ENCODE results near the gene HLA-DRB5. TPM values are rescaled to one million over a fixed set of nuclear protein-coding genes. Genes with fewer than 3 reads are reported as not detected.

HLA-DRB5 gene
- total and polyA plus RNA-seq, 10 of the 15 experiments (the other 5 are each of a cell fraction or from before 2014, with no cell fraction given) = 38.0 to 108 (median 62.8) TPM

GRCh38 chr6:32522302-32523047 is 7.6 kb downstream of the HLA-DRB5 start:
- WGBS (ENCODE audit: insufficient coverage, insufficient replicate concordance, low lambda C conversion rate, missing lambda C conversion rate) = no CpG with 5 or more reads among the region's 19 CpGs
- Histone ChIP-seq H2AFZ (ENCODE audit: control insufficient read depth, low read depth, low read length) (no peak overlapping the region), H3K4me2 (ENCODE audit: control insufficient read depth, insufficient read depth) (no peak overlapping the region), H3K9me3 (replicated peaks; ENCODE audit: control insufficient read depth, insufficient read depth, low read length) (no peaks in the 10 kb centered on the region), H3K9ac (ENCODE audit: control insufficient read depth, insufficient read depth, low read length) (no peak overlapping the region), H3K4me1 (ENCODE audit: control insufficient read depth, insufficient read depth, low read length) (no peaks in the 10 kb centered on the region), H3K4me3 (no peak overlapping the region), H3K27me3 (replicated peaks in 1 of 2; ENCODE audit: control insufficient read depth in 2 of 2, insufficient read depth in 2 of 2, low read length in 1 of 2) (no peaks in the 10 kb centered on the region), H4K20me1 (ENCODE audit: control insufficient read depth, insufficient read depth) (no peaks in the 10 kb centered on the region), H3K36me3 (ENCODE audit: control insufficient read depth in 2 of 2, insufficient read depth in 2 of 2, low read length in 1 of 2) (no peaks in the 10 kb centered on the region), H3K27ac (ENCODE audit: control insufficient read depth, insufficient read depth) (no peak overlapping the region), H3K79me2 (ENCODE audit: control insufficient read depth, insufficient read depth, low read length) (peaks cover 5% of the 10 kb centered on the region)
- no peak for TF ChIP-seq PAX8 (IDR thresholded peaks at IDR 0.05)
- no peak for TF ChIP-seq FOXM1 (IDR thresholded peaks at IDR 0.05; ENCODE audit: low read depth, low read length)
- TF ChIP-seq PKNOX1 (IDR thresholded peaks at IDR 0.05) = no peak
- TF ChIP-seq KLF5 (IDR thresholded peaks at IDR 0.05; ENCODE audit: partially characterized antibody) = no peak
- no peak for TF ChIP-seq EED (IDR thresholded peaks at IDR 0.05; ENCODE audit: low read depth)
- TF ChIP-seq, protein P1, sequence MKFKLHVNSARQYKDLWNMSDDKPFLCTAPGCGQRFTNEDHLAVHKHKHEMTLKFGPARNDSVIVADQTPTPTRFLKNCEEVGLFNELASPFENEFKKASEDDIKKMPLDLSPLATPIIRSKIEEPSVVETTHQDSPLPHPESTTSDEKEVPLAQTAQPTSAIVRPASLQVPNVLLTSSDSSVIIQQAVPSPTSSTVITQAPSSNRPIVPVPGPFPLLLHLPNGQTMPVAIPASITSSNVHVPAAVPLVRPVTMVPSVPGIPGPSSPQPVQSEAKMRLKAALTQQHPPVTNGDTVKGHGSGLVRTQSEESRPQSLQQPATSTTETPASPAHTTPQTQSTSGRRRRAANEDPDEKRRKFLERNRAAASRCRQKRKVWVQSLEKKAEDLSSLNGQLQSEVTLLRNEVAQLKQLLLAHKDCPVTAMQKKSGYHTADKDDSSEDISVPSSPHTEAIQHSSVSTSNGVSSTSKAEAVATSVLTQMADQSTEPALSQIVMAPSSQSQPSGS (IDR thresholded peaks at IDR 0.05; ENCODE audit: low read length) = no peak
- TF ChIP-seq NR2F1 (conservative IDR thresholded peaks at IDR 0.05) = no peak
- no peak for TF ChIP-seq STAT1 (conservative IDR thresholded peaks at IDR 0.05)
- TF ChIP-seq, protein P2, sequence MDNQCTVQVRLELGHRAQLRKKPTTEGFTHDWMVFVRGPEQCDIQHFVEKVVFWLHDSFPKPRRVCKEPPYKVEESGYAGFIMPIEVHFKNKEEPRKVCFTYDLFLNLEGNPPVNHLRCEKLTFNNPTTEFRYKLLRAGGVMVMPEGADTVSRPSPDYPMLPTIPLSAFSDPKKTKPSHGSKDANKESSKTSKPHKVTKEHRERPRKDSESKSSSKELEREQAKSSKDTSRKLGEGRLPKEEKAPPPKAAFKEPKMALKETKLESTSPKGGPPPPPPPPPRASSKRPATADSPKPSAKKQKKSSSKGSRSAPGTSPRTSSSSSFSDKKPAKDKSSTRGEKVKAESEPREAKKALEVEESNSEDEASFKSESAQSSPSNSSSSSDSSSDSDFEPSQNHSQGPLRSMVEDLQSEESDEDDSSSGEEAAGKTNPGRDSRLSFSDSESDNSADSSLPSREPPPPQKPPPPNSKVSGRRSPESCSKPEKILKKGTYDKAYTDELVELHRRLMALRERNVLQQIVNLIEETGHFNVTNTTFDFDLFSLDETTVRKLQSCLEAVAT (IDR thresholded peaks at IDR 0.05) = no peak
- ChIA-PET SMC1A (ENCODE audit: uncharacterized antibody, unreplicated experiment) (interaction anchor here (0.6 kb wide), 1 partner anchor 36 kb away, joined by 3 read pairs; no protein-coding TSS in a partner anchor), POLR2A (interaction anchor here (1.0 kb wide), 1 partner anchor 37 kb away, joined by 5 read pairs; no protein-coding TSS in a partner anchor), RAD21 (ENCODE audit: unreplicated experiment) (interaction anchor here (1.2 kb wide), 1 partner anchor 37 kb away, joined by 5 read pairs; no protein-coding TSS in a partner anchor), CTCF (interaction anchor here (1.1 kb wide), 1 partner anchor 37 kb away, joined by 7 read pairs; no protein-coding TSS in a partner anchor)
- no peak for DNase-seq (ENCODE audit: low read depth, low spot score)
- no peak for FAIRE-seq
- intact Hi-C loops (cut with micrococcal nuclease; ENCODE audit: unreplicated experiment) (loop anchor here (2.0 kb wide), 1 partner anchor 36 kb away; no protein-coding TSS in a partner anchor), in situ Hi-C loops (cut with MboI) (loop anchor here (10.0 kb wide), 1 partner anchor 48 kb away; no protein-coding TSS in a partner anchor)
- no TSS peak for BruUV-seq (replicated peaks)
- ATAC-seq = no peak
